ENCODE measurements around the gene FAM110A.

GRCh38 chr20:858011-858410, 24.5 kb downstream of the FAM110A start:
- TF ChIP-seq CTCF (IDR thresholded peaks at IDR 0.05; ENCODE audit: extremely low read depth in 1 of 2, insufficient read depth in 1 of 2, low read depth in 1 of 2, low read length in 2 of 2) (no peak), POLR2AphosphoS5 (IDR thresholded peaks at IDR 0.05; ENCODE audit: insufficient read depth, low read depth, low read length) (no peak), MAX (IDR thresholded peaks at IDR 0.05; ENCODE audit: insufficient read depth, insufficient read length) (no peak), POLR2A (IDR thresholded peaks at IDR 0.05; ENCODE audit: low read depth, low read length) (no peak), JUN (IDR thresholded peaks at IDR 0.05; ENCODE audit: borderline replicate concordance, insufficient read depth, insufficient read length, low read depth) (no peak), FOS (IDR thresholded peaks at IDR 0.05; ENCODE audit: borderline replicate concordance, insufficient read depth, low read length) (no peak), EZH2 (IDR thresholded peaks at IDR 0.05; ENCODE audit: borderline replicate concordance, low read depth, low read length, severe bottlenecking) (no peak)
